ENCODE results near the gene NAV2. TPM values are rescaled to one million over a fixed set of nuclear protein-coding genes. Genes with fewer than 3 reads are reported as not detected.

Gene NAV2
- total RNA-seq, 1 experiment from 2014 or later: 23.3 TPM

- H3K4me3 ChIP-seq: no peak overlapping the region
- H4K20me1 ChIP-seq (ENCODE audit: insufficient read depth): no peaks in the 10 kb centered on the region
- no peak overlapping the region for H3K4me2 ChIP-seq
- BruUV-seq (replicated peaks): no TSS peak
- H3K27me3 ChIP-seq (ENCODE audit: insufficient read depth, low read depth): no peaks in the 10 kb centered on the region
- no peaks in the 10 kb centered on the region for H3K9me2 ChIP-seq (ENCODE audit: insufficient read depth)
- ChIA-PET POLR2A (ENCODE audit: unreplicated experiment) (no interaction called here), CTCF (no interaction called here)
- no peaks in the 10 kb centered on the region for H3K4me1 ChIP-seq (replicated peaks; ENCODE audit: insufficient read depth)
- H3K36me3 ChIP-seq (ENCODE audit: low read depth): 0 out of 2 replicates have a peak, but pooled peaks cover 5% of the 10 kb centered on the region
- no peaks in the 10 kb centered on the region for H3K79me2 ChIP-seq (ENCODE audit: low read depth)
- no peak overlapping the region for H3K27ac ChIP-seq
- H3F3A ChIP-seq (ENCODE audit: insufficient read depth, low read depth): no peaks in the 10 kb centered on the region
- intact Hi-C loops (cut with micrococcal nuclease; ENCODE audit: unreplicated experiment): no loop called here
- H2AFZ ChIP-seq: no peak overlapping the region
- no peak for TF ChIP-seq EZH2 (IDR thresholded peaks at IDR 0.05; ENCODE audit: low read depth)
- TF ChIP-seq CTCF (conservative IDR thresholded peaks at IDR 0.05): no peak
- H3K9me3 ChIP-seq (ENCODE audit: insufficient read depth, low read depth): no peaks in the 10 kb centered on the region
- no peak for DNase-seq
These were observed 355.0 kb downstream of the NAV2 start for GRCh38 chr11:20067665-20068064.

- Histone ChIP-seq H2AFZ (no peak overlapping the region), H3K79me2 (ENCODE audit: low read depth) (no peaks in the 10 kb centered on the region), H3K4me2 (no peak overlapping the region), H3K4me3 (no peak overlapping the region), H3F3A (ENCODE audit: insufficient read depth, low read depth) (no peaks in the 10 kb centered on the region), H3K27ac (no peak overlapping the region), H3K9me3 (ENCODE audit: insufficient read depth, low read depth) (no peaks in the 10 kb centered on the region), H3K4me1 (replicated peaks; ENCODE audit: insufficient read depth) (no peaks in the 10 kb centered on the region), H3K36me3 (ENCODE audit: low read depth) (0 out of 2 replicates have a peak, but pooled peaks cover 5% of the 10 kb centered on the region), H3K27me3 (ENCODE audit: insufficient read depth, low read depth) (no peaks in the 10 kb centered on the region), H4K20me1 (ENCODE audit: insufficient read depth) (no peaks in the 10 kb centered on the region), H3K9me2 (ENCODE audit: insufficient read depth) (no peaks in the 10 kb centered on the region)
- DNase-seq: no peak
- ChIA-PET CTCF (no interaction called here), POLR2A (ENCODE audit: unreplicated experiment) (no interaction called here)
- no TSS peak for BruUV-seq (replicated peaks)
- intact Hi-C loops (cut with micrococcal nuclease; ENCODE audit: unreplicated experiment): no loop called here
- TF ChIP-seq CTCF (conservative IDR thresholded peaks at IDR 0.05) (no peak), EZH2 (IDR thresholded peaks at IDR 0.05; ENCODE audit: low read depth) (no peak)
These were observed 356.1 kb downstream of the NAV2 start for GRCh38 chr11:20068691-20069090.

GRCh38 chr11:20070459-20070858, 357.8 kb downstream of the NAV2 start:
- CTCF ChIA-PET: no interaction called here
- Histone ChIP-seq H3K27ac (no peak overlapping the region), H3K36me3 (ENCODE audit: low read depth) (0 out of 2 replicates have a peak, but pooled peaks cover 5% of the 10 kb centered on the region), H4K20me1 (ENCODE audit: insufficient read depth) (no peaks in the 10 kb centered on the region), H3K4me2 (no peak overlapping the region), H3K4me1 (replicated peaks; ENCODE audit: insufficient read depth) (no peaks in the 10 kb centered on the region), H3F3A (ENCODE audit: insufficient read depth, low read depth) (no peaks in the 10 kb centered on the region), H3K79me2 (ENCODE audit: low read depth) (no peaks in the 10 kb centered on the region), H3K4me3 (no peak overlapping the region), H3K27me3 (ENCODE audit: insufficient read depth, low read depth) (no peaks in the 10 kb centered on the region), H2AFZ (no peak overlapping the region), H3K9me2 (ENCODE audit: insufficient read depth) (no peaks in the 10 kb centered on the region), H3K9me3 (ENCODE audit: insufficient read depth, low read depth) (no peaks in the 10 kb centered on the region)
- POLR2A ChIA-PET (ENCODE audit: unreplicated experiment): interaction anchor here (0.6 kb wide), 1 partner anchor 318 kb away, joined by 4 read pairs; no protein-coding TSS in a partner anchor
- no peak for DNase-seq
- BruUV-seq (replicated peaks): no TSS peak
- intact Hi-C loops (cut with micrococcal nuclease; ENCODE audit: unreplicated experiment): no loop called here
- no peak for TF ChIP-seq EZH2 (IDR thresholded peaks at IDR 0.05; ENCODE audit: low read depth)
- no peak for TF ChIP-seq CTCF (conservative IDR thresholded peaks at IDR 0.05)

All from PC-9 (cell line).